GM12864 (cell line): Measurements from ENCODE around the gene ATXN7.

ENCODE experiments used
- DNase-seq: peaks from one replicate; pipeline ENCODE4 v3.0.0-alpha.2; 2011; ENCODE audit warnings: low read depth
- H3K4me3 ChIP-seq: 2 replicates; pipeline ENCODE4 v1.5.1; 2011; ENCODE audit warnings: mild to moderate bottlenecking, low read depth, low read length, control low read depth
- TF ChIP-seq, protein P1 (sequence below): IDR thresholded peaks from 2 replicates; pipeline ENCODE4 v1.5.1; 2011; ENCODE audit warnings: low read depth, mild to moderate bottlenecking, moderate library complexity, low read length, control low read depth, inconsistent platforms; ENCODE audit errors: missing control alignments

Gene ATXN7

GRCh38 chr3:63992516-63993209, 129.0 kb downstream of the ATXN7 start:
- no peak overlapping the region for H3K4me3 ChIP-seq
- no peak for DNase-seq
- TF ChIP-seq, protein P1, sequence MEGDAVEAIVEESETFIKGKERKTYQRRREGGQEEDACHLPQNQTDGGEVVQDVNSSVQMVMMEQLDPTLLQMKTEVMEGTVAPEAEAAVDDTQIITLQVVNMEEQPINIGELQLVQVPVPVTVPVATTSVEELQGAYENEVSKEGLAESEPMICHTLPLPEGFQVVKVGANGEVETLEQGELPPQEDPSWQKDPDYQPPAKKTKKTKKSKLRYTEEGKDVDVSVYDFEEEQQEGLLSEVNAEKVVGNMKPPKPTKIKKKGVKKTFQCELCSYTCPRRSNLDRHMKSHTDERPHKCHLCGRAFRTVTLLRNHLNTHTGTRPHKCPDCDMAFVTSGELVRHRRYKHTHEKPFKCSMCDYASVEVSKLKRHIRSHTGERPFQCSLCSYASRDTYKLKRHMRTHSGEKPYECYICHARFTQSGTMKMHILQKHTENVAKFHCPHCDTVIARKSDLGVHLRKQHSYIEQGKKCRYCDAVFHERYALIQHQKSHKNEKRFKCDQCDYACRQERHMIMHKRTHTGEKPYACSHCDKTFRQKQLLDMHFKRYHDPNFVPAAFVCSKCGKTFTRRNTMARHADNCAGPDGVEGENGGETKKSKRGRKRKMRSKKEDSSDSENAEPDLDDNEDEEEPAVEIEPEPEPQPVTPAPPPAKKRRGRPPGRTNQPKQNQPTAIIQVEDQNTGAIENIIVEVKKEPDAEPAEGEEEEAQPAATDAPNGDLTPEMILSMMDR: no peak

DNA sequence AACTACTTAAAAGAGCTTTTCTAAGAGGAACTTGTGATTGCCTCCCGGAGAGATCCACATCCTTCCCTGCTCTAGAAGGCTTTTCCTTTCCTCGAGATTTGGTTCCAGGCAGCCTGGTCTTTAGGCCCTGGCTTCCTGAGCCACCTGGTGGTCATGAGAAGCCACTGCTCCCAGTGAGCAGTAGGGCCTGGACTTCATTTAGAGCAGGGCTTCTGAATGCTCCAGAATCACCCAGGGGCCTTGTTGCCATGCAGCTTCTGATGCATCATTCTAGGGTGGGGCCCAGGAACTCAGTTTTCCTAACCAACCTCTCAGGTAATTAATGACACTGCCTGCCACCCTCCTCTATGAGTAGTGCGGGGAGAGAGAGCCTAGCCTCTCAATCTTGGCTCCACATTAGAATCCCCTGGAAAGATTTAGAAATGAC, 130.0 kb downstream of the ATXN7 start:
- TF ChIP-seq, protein P1: peak; percentile 89
- DNase-seq: peak; percentile 3
- H3K4me3 ChIP-seq: no peak overlapping the region

DNA sequence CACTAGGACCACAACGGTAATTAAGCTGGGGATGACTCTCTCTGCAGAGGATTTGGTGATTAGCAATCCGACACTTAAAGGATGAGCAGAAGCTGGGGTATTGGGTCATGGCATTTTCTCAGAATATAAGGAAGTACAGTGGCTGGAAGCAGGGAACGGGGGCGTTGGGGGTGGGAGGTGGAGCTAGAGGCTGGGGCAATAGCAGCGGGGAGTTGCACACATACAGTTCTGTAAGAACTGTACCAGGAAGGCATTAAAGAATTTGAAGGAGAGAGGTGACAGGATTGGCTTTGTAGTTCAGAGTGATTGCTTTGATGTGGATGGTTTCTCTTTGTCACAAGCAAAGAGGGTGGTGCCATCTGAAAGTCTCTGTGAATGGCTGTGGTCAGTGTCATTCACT, 131.4 kb downstream of the ATXN7 start:
- DNase-seq: no peak

DNA sequence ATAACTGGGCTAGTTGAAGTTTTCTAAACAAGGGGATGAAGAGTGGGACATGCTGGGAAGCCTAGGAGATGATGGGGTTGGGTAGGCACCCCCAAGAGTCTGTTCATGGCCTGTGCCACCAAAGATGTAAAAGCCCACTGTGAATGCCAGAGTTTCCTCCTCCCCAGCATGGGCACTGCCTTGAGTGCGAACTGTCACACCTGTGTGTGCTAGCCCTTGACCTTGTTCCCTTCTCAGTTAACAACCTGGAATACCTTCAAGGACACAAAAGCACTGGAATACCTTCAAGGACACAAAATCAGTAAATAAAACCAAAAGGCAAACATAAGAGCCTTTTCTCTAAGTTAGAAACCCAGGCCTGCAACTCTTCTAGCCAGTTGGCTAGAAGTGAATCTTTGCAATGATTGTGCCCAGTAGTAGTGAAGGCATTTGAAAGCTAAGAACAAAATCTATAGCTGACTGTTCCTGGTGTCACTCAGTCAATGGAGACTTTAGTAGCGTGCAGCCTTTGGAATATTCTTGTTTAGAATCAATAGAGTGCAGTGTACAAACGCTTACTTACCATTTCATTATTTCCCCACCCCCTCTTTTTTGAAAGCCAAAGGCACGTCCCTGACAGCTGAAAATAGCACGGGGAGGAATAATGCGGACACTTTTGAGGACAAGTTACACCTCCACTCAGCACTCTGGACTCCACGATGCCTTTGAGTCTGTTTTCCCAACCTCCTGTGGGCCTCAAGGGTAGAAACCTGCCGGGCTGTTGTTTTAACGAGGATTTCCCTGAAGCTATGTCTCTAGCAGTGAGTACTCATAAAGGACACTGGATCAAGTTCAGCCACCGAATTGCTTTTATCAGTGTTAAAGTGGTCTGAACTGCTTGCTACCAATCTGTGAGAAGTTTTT, 135.4 kb downstream of the ATXN7 start:
- H3K4me3 ChIP-seq: no peak overlapping the region
- TF ChIP-seq, protein P1: no peak
- no peak for DNase-seq

More for the DNA sequence above, 131.4 kb downstream of the ATXN7 start:
- no peak overlapping the region for H3K4me3 ChIP-seq
- TF ChIP-seq, protein P1: no peak

DNA sequence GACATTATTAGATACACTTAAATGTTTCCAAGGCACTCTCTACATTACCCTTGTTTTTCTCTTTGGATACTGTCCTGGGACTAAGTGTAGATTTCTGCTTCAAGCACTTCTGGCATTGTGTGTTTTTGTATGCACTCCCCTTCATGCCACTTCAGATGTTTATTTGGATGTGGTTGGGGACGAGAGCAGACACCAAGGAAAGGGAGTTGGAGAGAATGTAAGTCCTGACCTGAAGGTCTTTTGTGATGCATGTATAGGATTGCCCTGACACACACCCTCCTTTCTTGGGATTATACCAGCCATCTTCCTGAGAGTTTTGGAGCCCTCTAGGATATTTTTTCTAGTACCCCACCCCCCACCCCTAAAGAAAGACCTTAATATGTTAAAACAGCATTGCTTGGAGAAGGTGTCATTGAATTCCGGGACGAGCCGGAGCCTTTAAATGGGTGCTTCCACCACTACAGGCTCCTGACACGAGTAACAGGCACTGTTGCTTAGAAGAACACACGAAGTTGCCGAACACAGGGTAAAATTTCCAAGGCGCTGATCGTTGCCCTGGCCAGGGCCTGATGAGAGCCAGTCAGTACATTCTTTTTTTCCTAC, 136.9 kb downstream of the ATXN7 start:
- no peak overlapping the region for H3K4me3 ChIP-seq
- TF ChIP-seq, protein P1: no peak
- DNase-seq: no peak

GRCh38 chr3:64002233-64002632, 138.6 kb downstream of the ATXN7 start:
- H3K4me3 ChIP-seq: no peak overlapping the region
- TF ChIP-seq, protein P1: no peak
- no peak for DNase-seq
